HCT116 (cell line): ENCODE data around the gene BMP4. TPM values are rescaled to one million over a fixed set of nuclear protein-coding genes. Genes with fewer than 3 reads are reported as not detected.

ENCODE experiments used
- ATAC-seq: fragments of 200-7000 bp; cut with Tn5 transposase; 2 replicates; pipeline ENCODE4 v1.9.1; 2020; ENCODE audit warnings: mild to moderate bottlenecking, moderate library complexity
- BruUV-seq: library from RNA; stranded (reverse); fragments of 400-500 nt; replicated peaks from 2 replicates; lab custom pipeline; 2021; lab: Mats Ljungman, UMichigan
- CTCF ChIA-PET: fragments of 300-600 bp; sonication (Branson Sonifier 250); formaldehyde crosslinking; loops from one replicate; lab custom pipeline; 2021; ENCODE audit warnings: antibody characterized with exemption; lab: Charles Lee
- POLR2A ChIA-PET: fragments of 300-600, 350-600 bp; sonication (Branson Sonifier 250); formaldehyde crosslinking; loops from one replicate; lab custom pipeline; 2021; ENCODE audit warnings: antibody characterized with exemption; lab: Charles Lee
- RAD21 ChIA-PET, 2 experiments: fragments of 300-600 bp; sonication (Branson Sonifier 250); formaldehyde crosslinking; loops; one replicate each; lab custom pipeline; 2023; ENCODE audit warnings: low total read pairs in 2 of 2; ENCODE audit not compliant: uncharacterized antibody in 2 of 2, unreplicated experiment in 2 of 2, low non-redundant PET in 1 of 2; lab: Charles Lee
- DNase-seq: peaks from one replicate; pipeline ENCODE4 v3.0.0-alpha.2; 2010; ENCODE audit warnings: low read depth, low spot score
- H2AFZ ChIP-seq: fragments of 200-600 bp; shearing (Covaris generic), sonication (generic); 2 replicates; pipeline ENCODE4 v1.6.1; 2017; ENCODE audit warnings: low read depth, mixed run types, mixed read lengths, antibody characterized with exemption, low read length; ENCODE audit not compliant: poor library complexity, severe bottlenecking
- H3K27ac ChIP-seq: 2 replicates; pipeline ENCODE4 v1.5.1; 2012; ENCODE audit warnings: low read depth, low read length
- H3K27me3 ChIP-seq: fragments of 200-600 bp; sonication (generic); 2 replicates; pipeline ENCODE4 v1.6.1; 2016; ENCODE audit warnings: mixed run types, low read length, mixed read lengths; ENCODE audit not compliant: insufficient read depth
- H3K36me3 ChIP-seq, 2 experiments: fragments of 200-500 bp in 1 of 2; fragments of 200-600 bp in 1 of 2; sonication (Bioruptor generic) in 1 of 2; sonication (generic) in 1 of 2; 2 replicates each; pipeline versions ENCODE4 v1.5.1 to v1.6.1; 2014 to 2016; ENCODE audit warnings: low read length in 2 of 2, inconsistent platforms in 1 of 2, mixed read lengths in 1 of 2, mixed run types in 1 of 2; ENCODE audit not compliant: insufficient read depth in 2 of 2, control insufficient read depth in 1 of 2
- H3K4me1 ChIP-seq, 2 experiments: fragments of 200-600 bp in 1 of 2; sonication (generic) in 1 of 2; 2 replicates each; pipeline versions ENCODE4 v1.5.1 to v1.6.1; 2012 to 2017; ENCODE audit warnings: low read length in 2 of 2, inconsistent platforms in 1 of 2, mild to moderate bottlenecking in 1 of 2, mixed read lengths in 1 of 2, mixed run types in 1 of 2, moderate library complexity in 1 of 2; ENCODE audit not compliant: insufficient read depth in 2 of 2, control insufficient read depth in 1 of 2
- H3K4me2 ChIP-seq: fragments of 200-600 bp; sonication (generic); 2 replicates; pipeline ENCODE4 v1.6.1; 2017; ENCODE audit warnings: mixed run types, low read length, mixed read lengths
- H3K4me3 ChIP-seq, 2 experiments: fragments of 200-600 bp in 1 of 2; sonication (generic) in 1 of 2; replicated peaks in 1 of 2; 2 replicates each; pipeline ENCODE4 v1.5.1; 2011 to 2016; ENCODE audit warnings: low read length in 2 of 2, control low read depth in 1 of 2, low read depth in 1 of 2, mild to moderate bottlenecking in 1 of 2, mixed read lengths in 1 of 2, mixed run types in 1 of 2
- H3K79me2 ChIP-seq: fragments of 200-600 bp; sonication (generic); 2 replicates; pipeline ENCODE4 v1.6.1; 2017; ENCODE audit warnings: mild to moderate bottlenecking, mixed run types, low read length, moderate library complexity, mixed read lengths; ENCODE audit not compliant: insufficient read depth
- H3K9ac ChIP-seq: fragments of 200-600 bp; sonication (generic); 2 replicates; pipeline ENCODE4 v1.6.1; 2016; ENCODE audit warnings: low read length, mixed read lengths
- H3K9me2 ChIP-seq: fragments of 200-600 bp; sonication (generic), shearing (Covaris generic); 2 replicates; pipeline ENCODE4 v1.6.1; 2017; ENCODE audit warnings: mixed run types, mild to moderate bottlenecking, moderate library complexity; ENCODE audit not compliant: insufficient read depth
- H3K9me3 ChIP-seq, 2 experiments: fragments of 200-500 bp in 1 of 2; fragments of 200-600 bp in 1 of 2; sonication (Bioruptor generic) in 1 of 2; sonication (generic) in 1 of 2; 2 replicates each; pipeline ENCODE4 v1.6.1; 2014 to 2017; ENCODE audit warnings: low read length in 2 of 2, mixed read lengths in 2 of 2, inconsistent platforms in 1 of 2, low read depth in 1 of 2, mild to moderate bottlenecking in 1 of 2, mixed run types in 1 of 2, moderate library complexity in 1 of 2; ENCODE audit not compliant: control insufficient read depth in 1 of 2, insufficient read depth in 1 of 2
- H4K20me1 ChIP-seq: fragments of 200-600 bp; sonication (generic), shearing (Covaris generic); 2 replicates; pipeline ENCODE4 v1.6.1; 2017; ENCODE audit warnings: mixed run types, mild to moderate bottlenecking, moderate library complexity; ENCODE audit not compliant: insufficient read depth
- CBX3 ChIP-seq: IDR thresholded peaks from 2 replicates; pipeline ENCODE4 v1.6.1; 2012; ENCODE audit warnings: low read depth
- ELF1 ChIP-seq: IDR thresholded peaks from 2 replicates; pipeline ENCODE4 v1.6.1; 2012; ENCODE audit warnings: low read depth, borderline replicate concordance
- FOSL1 ChIP-seq: IDR thresholded peaks from 2 replicates; pipeline ENCODE4 v1.6.1; 2012; ENCODE audit warnings: low read depth
- POLR2A ChIP-seq: IDR thresholded peaks from 2 replicates; pipeline ENCODE4 v1.7.0; 2011; ENCODE audit warnings: borderline replicate concordance; ENCODE audit not compliant: insufficient read depth, insufficient read length; ENCODE audit errors: extremely low read depth
- POLR2AphosphoS5 ChIP-seq: IDR thresholded peaks from 2 replicates; pipeline ENCODE4 v1.6.1; 2011; ENCODE audit warnings: mild to moderate bottlenecking, low read depth, low read length, moderate library complexity
- RAD21 ChIP-seq: IDR thresholded peaks from 2 replicates; pipeline ENCODE4 v1.6.1; 2012; ENCODE audit warnings: low read depth, mild to moderate bottlenecking
- ZFX ChIP-seq: fragments of 450-650 bp; IDR thresholded peaks from 2 replicates; pipeline ENCODE4 v1.6.1; 2017
- intact Hi-C: fragments of 100-400 bp; cut with micrococcal nuclease; formaldehyde crosslinking; loops from 2 replicates; pipeline ENCODE4 v1.10.0; 2022
- total RNA-seq: library from RNA; stranded (reverse); gene quantifications from one replicate; pipeline ENCODE4 v1.2.1, GENCODE V29; 2021; ENCODE audit not compliant: unreplicated experiment
- TF ChIP-seq, protein P1 (sequence below): IDR thresholded peaks from 2 replicates; pipeline ENCODE4 v1.6.1; 2012; ENCODE audit warnings: low read depth
- TF ChIP-seq, protein P2 (sequence below), 3 experiments: fragments of 200-600 bp in 1 of 3; sonication (generic) in 1 of 3; IDR thresholded peaks in 2 of 3; conservative IDR thresholded peaks in 1 of 3; 2 replicates each; pipeline ENCODE4 v1.5.1; 2012 to 2017; ENCODE audit warnings: low read depth in 2 of 3, low read length in 2 of 3, antibody characterized with exemption in 1 of 3, borderline replicate concordance in 1 of 3, control low read depth in 1 of 3, mild to moderate bottlenecking in 1 of 3, mixed read lengths in 1 of 3, mixed run types in 1 of 3, moderate library complexity in 1 of 3; ENCODE audit not compliant: insufficient read depth in 1 of 3

The BMP4 gene
- total RNA-seq, 1 experiment from 2014 or later, result 145 TPM

DNA sequence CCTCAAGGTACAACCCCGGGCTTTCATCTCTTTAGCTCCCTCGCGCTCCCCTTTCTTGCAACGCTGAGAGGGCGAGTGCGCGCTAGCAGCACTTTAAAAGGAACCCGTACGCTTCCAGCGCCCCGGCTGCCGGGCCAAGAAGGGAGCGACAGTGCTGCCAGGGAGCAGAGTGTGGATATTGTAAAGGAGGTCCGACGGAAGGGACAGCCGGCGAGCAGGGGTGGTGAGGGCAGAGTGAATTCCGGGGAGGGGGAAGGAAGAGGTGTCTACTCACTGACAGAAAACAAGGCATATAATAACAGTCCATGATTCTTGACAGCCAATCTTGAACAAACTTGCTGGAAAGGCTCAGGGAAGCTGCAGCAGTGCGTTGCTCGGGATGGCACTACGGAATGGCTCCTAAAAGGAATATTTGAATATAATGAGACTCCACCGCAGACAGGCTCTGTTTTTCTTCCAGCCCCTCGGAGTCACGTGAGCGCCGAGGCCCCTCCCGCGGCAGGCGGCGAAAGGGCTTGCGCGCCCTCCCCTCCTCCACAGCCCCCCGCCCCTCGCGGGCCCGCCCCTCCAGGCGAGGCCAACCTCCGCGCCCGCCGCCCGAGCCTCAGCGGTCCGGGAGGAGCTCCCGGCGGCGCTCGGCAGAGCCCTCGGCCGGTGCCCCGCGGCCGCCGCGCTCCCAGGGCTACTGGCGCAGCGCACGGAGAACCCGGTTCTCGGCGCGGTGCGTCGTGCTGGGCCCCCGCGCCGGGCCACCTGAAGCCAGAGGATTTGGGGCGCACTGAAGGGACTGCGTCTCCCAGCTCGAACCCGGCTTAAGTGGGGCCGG is 3.4 kb downstream of the BMP4 start:
- H3K27ac ChIP-seq, result peak overlapping the region; percentile 98
- RAD21 ChIA-PET, result interaction anchor here (0.7 kb wide), 2 partner anchors 386 to 393 kb away, joined by 3 to 5 read pairs; no protein-coding TSS in a partner anchor
- H3K4me3 ChIP-seq, result peak overlapping the region; percentile 84 to 94

More for the DNA sequence above, 3.4 kb downstream of the BMP4 start:
- peak; percentile 48 for ATAC-seq
- H3K9me3 ChIP-seq, result no peaks in the 10 kb centered on the region
- no peaks in the 10 kb centered on the region for H3K27me3 ChIP-seq
- peaks cover 38 to 40% of the 10 kb centered on the region in 2 experiments for H3K36me3 ChIP-seq
- no TSS peak for BruUV-seq
- no peak overlapping the region for H2AFZ ChIP-seq
- intact Hi-C loops, result no loop called here
- H3K4me1 ChIP-seq, result peaks cover 34 to 52% of the 10 kb centered on the region in 2 experiments
- peaks cover 76% of the 10 kb centered on the region for H3K79me2 ChIP-seq
- peak overlapping the region; percentile 99 for H3K4me2 ChIP-seq
- H3K9ac ChIP-seq, result peak overlapping the region; percentile 82
- H4K20me1 ChIP-seq, result peaks cover 15% of the 10 kb centered on the region; the same call in 1 of the 2 replicates
- ChIA-PET CTCF (interaction anchor here (0.7 to 1.4 kb wide), 3 partner anchors 10 to 714 kb away, joined by 3 to 4 read pairs (median 3); no protein-coding TSS in a partner anchor), POLR2A (interaction anchor here (0.6 to 1.2 kb wide), 5 partner anchors 15 to 415 kb away, joined by 3 to 6 read pairs (median 3); no protein-coding TSS in a partner anchor)
- TF ChIP-seq, protein P1, sequence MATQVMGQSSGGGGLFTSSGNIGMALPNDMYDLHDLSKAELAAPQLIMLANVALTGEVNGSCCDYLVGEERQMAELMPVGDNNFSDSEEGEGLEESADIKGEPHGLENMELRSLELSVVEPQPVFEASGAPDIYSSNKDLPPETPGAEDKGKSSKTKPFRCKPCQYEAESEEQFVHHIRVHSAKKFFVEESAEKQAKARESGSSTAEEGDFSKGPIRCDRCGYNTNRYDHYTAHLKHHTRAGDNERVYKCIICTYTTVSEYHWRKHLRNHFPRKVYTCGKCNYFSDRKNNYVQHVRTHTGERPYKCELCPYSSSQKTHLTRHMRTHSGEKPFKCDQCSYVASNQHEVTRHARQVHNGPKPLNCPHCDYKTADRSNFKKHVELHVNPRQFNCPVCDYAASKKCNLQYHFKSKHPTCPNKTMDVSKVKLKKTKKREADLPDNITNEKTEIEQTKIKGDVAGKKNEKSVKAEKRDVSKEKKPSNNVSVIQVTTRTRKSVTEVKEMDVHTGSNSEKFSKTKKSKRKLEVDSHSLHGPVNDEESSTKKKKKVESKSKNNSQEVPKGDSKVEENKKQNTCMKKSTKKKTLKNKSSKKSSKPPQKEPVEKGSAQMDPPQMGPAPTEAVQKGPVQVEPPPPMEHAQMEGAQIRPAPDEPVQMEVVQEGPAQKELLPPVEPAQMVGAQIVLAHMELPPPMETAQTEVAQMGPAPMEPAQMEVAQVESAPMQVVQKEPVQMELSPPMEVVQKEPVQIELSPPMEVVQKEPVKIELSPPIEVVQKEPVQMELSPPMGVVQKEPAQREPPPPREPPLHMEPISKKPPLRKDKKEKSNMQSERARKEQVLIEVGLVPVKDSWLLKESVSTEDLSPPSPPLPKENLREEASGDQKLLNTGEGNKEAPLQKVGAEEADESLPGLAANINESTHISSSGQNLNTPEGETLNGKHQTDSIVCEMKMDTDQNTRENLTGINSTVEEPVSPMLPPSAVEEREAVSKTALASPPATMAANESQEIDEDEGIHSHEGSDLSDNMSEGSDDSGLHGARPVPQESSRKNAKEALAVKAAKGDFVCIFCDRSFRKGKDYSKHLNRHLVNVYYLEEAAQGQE, result no peak
- TF ChIP-seq POLR2AphosphoS5 (peak; percentile 86), ZFX (peak; percentile 19; the same call in 1 of the 2 replicates), CBX3 (no peak), ELF1 (no peak), RAD21 (no peak), FOSL1 (no peak), POLR2A (peak; percentile 69)
- TF ChIP-seq, protein P2, sequence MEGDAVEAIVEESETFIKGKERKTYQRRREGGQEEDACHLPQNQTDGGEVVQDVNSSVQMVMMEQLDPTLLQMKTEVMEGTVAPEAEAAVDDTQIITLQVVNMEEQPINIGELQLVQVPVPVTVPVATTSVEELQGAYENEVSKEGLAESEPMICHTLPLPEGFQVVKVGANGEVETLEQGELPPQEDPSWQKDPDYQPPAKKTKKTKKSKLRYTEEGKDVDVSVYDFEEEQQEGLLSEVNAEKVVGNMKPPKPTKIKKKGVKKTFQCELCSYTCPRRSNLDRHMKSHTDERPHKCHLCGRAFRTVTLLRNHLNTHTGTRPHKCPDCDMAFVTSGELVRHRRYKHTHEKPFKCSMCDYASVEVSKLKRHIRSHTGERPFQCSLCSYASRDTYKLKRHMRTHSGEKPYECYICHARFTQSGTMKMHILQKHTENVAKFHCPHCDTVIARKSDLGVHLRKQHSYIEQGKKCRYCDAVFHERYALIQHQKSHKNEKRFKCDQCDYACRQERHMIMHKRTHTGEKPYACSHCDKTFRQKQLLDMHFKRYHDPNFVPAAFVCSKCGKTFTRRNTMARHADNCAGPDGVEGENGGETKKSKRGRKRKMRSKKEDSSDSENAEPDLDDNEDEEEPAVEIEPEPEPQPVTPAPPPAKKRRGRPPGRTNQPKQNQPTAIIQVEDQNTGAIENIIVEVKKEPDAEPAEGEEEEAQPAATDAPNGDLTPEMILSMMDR (IDR thresholded peaks at IDR 0.05 in 2 of 3, conservative IDR thresholded peaks at IDR 0.05 in 1 of 3; ENCODE audit: borderline replicate concordance in 1 of 3, insufficient read depth in 1 of 3, low read depth in 2 of 3, low read length in 2 of 3), result no peak
- H3K9me2 ChIP-seq, result no peaks in the 10 kb centered on the region
- no peak for DNase-seq
